ENCODE results near the gene ANGEL1. TPM values are rescaled to one million over a fixed set of nuclear protein-coding genes. Genes with fewer than 3 reads are reported as not detected.

Gene ANGEL1
- total and polyA plus RNA-seq, 2 experiments from 2014 or later, result 5.3 to 31.6 TPM

DNA sequence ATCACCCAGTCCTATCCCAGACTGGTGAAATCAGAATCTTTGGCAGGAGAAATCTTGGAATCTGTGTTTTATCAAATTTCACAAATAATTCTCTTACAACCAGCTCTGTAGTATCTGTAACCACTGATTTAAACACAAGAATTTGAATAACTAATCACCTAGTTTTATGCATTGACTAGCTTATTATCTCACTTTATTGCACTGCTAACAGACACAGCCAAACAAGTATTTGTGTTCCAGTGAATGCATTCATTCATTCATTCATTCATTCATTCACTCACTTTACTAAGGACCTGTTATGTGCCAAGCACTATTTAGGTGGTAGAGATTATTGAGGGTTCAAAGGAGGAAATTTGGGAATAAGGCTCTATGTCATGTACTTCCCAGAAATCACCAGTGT lies 29.7 kb upstream of the ANGEL1 start (continued):
- TF ChIP-seq, protein P1, sequence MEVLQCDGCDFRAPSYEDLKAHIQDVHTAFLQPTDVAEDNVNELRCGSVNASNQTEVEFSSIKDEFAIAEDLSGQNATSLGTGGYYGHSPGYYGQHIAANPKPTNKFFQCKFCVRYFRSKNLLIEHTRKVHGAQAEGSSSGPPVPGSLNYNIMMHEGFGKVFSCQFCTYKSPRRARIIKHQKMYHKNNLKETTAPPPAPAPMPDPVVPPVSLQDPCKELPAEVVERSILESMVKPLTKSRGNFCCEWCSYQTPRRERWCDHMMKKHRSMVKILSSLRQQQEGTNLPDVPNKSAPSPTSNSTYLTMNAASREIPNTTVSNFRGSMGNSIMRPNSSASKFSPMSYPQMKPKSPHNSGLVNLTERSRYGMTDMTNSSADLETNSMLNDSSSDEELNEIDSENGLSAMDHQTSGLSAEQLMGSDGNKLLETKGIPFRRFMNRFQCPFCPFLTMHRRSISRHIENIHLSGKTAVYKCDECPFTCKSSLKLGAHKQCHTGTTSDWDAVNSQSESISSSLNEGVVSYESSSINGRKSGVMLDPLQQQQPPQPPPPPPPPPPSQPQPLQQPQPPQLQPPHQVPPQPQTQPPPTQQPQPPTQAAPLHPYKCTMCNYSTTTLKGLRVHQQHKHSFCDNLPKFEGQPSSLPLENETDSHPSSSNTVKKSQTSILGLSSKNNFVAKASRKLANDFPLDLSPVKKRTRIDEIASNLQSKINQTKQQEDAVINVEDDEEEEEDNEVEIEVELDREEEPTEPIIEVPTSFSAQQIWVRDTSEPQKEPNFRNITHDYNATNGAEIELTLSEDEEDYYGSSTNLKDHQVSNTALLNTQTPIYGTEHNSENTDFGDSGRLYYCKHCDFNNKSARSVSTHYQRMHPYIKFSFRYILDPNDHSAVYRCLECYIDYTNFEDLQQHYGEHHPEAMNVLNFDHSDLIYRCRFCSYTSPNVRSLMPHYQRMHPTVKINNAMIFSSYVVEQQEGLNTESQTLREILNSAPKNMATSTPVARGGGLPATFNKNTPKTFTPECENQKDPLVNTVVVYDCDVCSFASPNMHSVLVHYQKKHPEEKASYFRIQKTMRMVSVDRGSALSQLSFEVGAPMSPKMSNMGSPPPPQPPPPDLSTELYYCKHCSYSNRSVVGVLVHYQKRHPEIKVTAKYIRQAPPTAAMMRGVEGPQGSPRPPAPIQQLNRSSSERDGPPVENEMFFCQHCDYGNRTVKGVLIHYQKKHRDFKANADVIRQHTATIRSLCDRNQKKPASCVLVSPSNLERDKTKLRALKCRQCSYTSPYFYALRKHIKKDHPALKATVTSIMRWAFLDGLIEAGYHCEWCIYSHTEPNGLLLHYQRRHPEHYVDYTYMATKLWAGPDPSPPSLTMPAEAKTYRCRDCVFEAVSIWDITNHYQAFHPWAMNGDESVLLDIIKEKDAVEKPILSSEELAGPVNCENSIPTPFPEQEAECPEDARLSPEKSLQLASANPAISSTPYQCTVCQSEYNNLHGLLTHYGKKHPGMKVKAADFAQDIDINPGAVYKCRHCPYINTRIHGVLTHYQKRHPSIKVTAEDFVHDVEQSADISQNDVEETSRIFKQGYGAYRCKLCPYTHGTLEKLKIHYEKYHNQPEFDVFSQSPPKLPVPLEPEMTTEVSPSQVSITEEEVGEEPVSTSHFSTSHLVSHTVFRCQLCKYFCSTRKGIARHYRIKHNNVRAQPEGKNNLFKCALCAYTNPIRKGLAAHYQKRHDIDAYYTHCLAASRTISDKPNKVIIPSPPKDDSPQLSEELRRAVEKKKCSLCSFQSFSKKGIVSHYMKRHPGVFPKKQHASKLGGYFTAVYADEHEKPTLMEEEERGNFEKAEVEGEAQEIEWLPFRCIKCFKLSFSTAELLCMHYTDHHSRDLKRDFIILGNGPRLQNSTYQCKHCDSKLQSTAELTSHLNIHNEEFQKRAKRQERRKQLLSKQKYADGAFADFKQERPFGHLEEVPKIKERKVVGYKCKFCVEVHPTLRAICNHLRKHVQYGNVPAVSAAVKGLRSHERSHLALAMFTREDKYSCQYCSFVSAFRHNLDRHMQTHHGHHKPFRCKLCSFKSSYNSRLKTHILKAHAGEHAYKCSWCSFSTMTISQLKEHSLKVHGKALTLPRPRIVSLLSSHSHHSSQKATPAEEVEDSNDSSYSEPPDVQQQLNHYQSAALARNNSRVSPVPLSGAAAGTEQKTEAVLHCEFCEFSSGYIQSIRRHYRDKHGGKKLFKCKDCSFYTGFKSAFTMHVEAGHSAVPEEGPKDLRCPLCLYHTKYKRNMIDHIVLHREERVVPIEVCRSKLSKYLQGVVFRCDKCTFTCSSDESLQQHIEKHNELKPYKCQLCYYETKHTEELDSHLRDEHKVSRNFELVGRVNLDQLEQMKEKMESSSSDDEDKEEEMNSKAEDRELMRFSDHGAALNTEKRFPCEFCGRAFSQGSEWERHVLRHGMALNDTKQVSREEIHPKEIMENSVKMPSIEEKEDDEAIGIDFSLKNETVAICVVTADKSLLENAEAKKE (CRISPR knock-in tag; IDR thresholded peaks at IDR 0.05), result no peak
- TF ChIP-seq, protein P2, sequence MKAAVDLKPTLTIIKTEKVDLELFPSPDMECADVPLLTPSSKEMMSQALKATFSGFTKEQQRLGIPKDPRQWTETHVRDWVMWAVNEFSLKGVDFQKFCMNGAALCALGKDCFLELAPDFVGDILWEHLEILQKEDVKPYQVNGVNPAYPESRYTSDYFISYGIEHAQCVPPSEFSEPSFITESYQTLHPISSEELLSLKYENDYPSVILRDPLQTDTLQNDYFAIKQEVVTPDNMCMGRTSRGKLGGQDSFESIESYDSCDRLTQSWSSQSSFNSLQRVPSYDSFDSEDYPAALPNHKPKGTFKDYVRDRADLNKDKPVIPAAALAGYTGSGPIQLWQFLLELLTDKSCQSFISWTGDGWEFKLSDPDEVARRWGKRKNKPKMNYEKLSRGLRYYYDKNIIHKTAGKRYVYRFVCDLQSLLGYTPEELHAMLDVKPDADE (IDR thresholded peaks at IDR 0.05), result no peak
- TF ChIP-seq CREB1 (CRISPR knock-in tag; IDR thresholded peaks at IDR 0.05; ENCODE audit: low read depth), result no peak
- no peak for TF ChIP-seq EZH2 (IDR thresholded peaks at IDR 0.05; ENCODE audit: low read depth, unreplicated experiment)
- TF ChIP-seq, protein P3, sequence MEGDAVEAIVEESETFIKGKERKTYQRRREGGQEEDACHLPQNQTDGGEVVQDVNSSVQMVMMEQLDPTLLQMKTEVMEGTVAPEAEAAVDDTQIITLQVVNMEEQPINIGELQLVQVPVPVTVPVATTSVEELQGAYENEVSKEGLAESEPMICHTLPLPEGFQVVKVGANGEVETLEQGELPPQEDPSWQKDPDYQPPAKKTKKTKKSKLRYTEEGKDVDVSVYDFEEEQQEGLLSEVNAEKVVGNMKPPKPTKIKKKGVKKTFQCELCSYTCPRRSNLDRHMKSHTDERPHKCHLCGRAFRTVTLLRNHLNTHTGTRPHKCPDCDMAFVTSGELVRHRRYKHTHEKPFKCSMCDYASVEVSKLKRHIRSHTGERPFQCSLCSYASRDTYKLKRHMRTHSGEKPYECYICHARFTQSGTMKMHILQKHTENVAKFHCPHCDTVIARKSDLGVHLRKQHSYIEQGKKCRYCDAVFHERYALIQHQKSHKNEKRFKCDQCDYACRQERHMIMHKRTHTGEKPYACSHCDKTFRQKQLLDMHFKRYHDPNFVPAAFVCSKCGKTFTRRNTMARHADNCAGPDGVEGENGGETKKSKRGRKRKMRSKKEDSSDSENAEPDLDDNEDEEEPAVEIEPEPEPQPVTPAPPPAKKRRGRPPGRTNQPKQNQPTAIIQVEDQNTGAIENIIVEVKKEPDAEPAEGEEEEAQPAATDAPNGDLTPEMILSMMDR (conservative IDR thresholded peaks at IDR 0.05; ENCODE audit: low read depth in 2 of 2), result no peak
- TF ChIP-seq EZH2phosphoT487 (IDR thresholded peaks at IDR 0.05; ENCODE audit: unreplicated experiment), result no peak

DNA sequence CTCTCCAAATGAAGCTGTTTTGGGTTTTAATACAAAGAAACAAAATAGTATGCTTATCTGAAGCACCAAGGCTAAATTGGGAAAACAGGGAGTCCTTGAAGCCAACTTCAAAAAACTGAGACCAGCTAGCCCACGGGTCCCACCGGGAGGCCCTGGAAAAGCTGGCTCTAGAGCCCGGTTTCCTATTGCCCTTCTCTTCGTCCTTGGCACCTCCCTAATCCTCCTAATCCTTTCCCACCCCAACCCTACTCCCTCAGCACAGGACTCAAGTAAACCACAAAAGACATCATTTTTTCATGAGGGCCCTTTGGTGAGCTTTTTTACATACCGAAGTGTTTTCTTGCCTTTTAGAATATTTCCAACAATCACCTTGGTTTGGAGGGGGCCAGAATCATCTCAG lies 24.8 kb upstream of the ANGEL1 start:
- Histone ChIP-seq H3K36me3 (ENCODE audit: insufficient read depth) (no peaks in the 10 kb centered on the region), H3K27me3 (ENCODE audit: insufficient read depth) (no peaks in the 10 kb centered on the region), H3K27ac (ENCODE audit: low read depth) (no peak overlapping the region), H3K9me2 (ENCODE audit: insufficient read depth) (no peaks in the 10 kb centered on the region), H3K4me2 (no peak overlapping the region), H3K4me3 (no peak overlapping the region), H3K4me1 (ENCODE audit: insufficient read depth) (no peaks in the 10 kb centered on the region), H2AFZ (no peak overlapping the region; the same call in 1 of the 2 replicates), H3F3A (replicated peaks; ENCODE audit: low read depth) (no peaks in the 10 kb centered on the region), H4K20me1 (replicated peaks; ENCODE audit: insufficient read depth) (no peaks in the 10 kb centered on the region), H3K79me2 (replicated peaks; ENCODE audit: insufficient read depth) (no peaks in the 10 kb centered on the region)
- H3K27ac Mint-ChIP-seq, result no peak overlapping the region
- ATAC-seq, result no peak; the same call in 2 of the 3 replicates
- H3K36me3 Mint-ChIP-seq (ENCODE audit: low read depth), result no peaks in the 10 kb centered on the region
- H3K9me3 Mint-ChIP-seq, result no peaks in the 10 kb centered on the region
- no peaks in the 10 kb centered on the region for H3K27me3 Mint-ChIP-seq (ENCODE audit: insufficient read depth, low read depth, poor library complexity)
- no peak for DNase-seq (ENCODE audit: low spot score)
- no peaks in the 10 kb centered on the region for H3K4me1 Mint-ChIP-seq
- no peak overlapping the region for H3K4me3 Mint-ChIP-seq
- TF ChIP-seq, protein P3 (conservative IDR thresholded peaks at IDR 0.05; ENCODE audit: low read depth in 2 of 2), result no peak
- no peak for TF ChIP-seq STAT1 (IDR thresholded peaks at IDR 0.05; ENCODE audit: unreplicated experiment)
- TF ChIP-seq EZH2phosphoT487 (IDR thresholded peaks at IDR 0.05; ENCODE audit: unreplicated experiment), result no peak
- TF ChIP-seq ZNF114 (CRISPR knock-in tag; IDR thresholded peaks at IDR 0.05), result no peak
- TF ChIP-seq, protein P4, sequence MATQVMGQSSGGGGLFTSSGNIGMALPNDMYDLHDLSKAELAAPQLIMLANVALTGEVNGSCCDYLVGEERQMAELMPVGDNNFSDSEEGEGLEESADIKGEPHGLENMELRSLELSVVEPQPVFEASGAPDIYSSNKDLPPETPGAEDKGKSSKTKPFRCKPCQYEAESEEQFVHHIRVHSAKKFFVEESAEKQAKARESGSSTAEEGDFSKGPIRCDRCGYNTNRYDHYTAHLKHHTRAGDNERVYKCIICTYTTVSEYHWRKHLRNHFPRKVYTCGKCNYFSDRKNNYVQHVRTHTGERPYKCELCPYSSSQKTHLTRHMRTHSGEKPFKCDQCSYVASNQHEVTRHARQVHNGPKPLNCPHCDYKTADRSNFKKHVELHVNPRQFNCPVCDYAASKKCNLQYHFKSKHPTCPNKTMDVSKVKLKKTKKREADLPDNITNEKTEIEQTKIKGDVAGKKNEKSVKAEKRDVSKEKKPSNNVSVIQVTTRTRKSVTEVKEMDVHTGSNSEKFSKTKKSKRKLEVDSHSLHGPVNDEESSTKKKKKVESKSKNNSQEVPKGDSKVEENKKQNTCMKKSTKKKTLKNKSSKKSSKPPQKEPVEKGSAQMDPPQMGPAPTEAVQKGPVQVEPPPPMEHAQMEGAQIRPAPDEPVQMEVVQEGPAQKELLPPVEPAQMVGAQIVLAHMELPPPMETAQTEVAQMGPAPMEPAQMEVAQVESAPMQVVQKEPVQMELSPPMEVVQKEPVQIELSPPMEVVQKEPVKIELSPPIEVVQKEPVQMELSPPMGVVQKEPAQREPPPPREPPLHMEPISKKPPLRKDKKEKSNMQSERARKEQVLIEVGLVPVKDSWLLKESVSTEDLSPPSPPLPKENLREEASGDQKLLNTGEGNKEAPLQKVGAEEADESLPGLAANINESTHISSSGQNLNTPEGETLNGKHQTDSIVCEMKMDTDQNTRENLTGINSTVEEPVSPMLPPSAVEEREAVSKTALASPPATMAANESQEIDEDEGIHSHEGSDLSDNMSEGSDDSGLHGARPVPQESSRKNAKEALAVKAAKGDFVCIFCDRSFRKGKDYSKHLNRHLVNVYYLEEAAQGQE (IDR thresholded peaks at IDR 0.05; ENCODE audit: unreplicated experiment), result no peak
- TF ChIP-seq NANOG (IDR thresholded peaks at IDR 0.05; ENCODE audit: borderline replicate concordance), result no peak
